GM19463 (cell line): ENCODE results near the gene ANGPTL5.
A peak's percentile ranks its signal among the peaks of the same experiment; 100 is the strongest.
"Not testable (repeated sequence)": the region's sequence is repeated elsewhere in the genome, so short reads cannot be mapped to it uniquely, and the experiment has no call there.

Source experiments
- ATAC-seq: cut with Tn5 transposase; IDR thresholded peaks from one replicate; pipeline ENCODE4 v1.9.1; 2021; ENCODE audit warnings: mild to moderate bottlenecking, moderate library complexity; ENCODE audit not compliant: unreplicated experiment

Gene ANGPTL5

GRCh38 chr11:101889767-101890166 lies 26.6 kb downstream of the ANGPTL5 start:
- no peak for ATAC-seq

GRCh38 chr11:101885631-101886030 lies 30.7 kb downstream of the ANGPTL5 start:
- no peak for ATAC-seq

GRCh38 chr11:101881586-101881985 lies 34.7 kb downstream of the ANGPTL5 start:
- no peak for ATAC-seq

- no peak for ATAC-seq
Measured at GRCh38 chr11:101880222-101880621, 36.1 kb downstream of the ANGPTL5 start.

- no peak for ATAC-seq
Measured at GRCh38 chr11:101872171-101872882, 44.0 kb downstream of the ANGPTL5 start.

GRCh38 chr11:101870510-101870909 lies 45.8 kb downstream of the ANGPTL5 start:
- ATAC-seq, result no peak

GRCh38 chr11:101867951-101868350 lies 48.4 kb downstream of the ANGPTL5 start:
- ATAC-seq, result no peak

- no peak for ATAC-seq
Measured at GRCh38 chr11:101866619-101867491, 49.5 kb downstream of the ANGPTL5 start.

- ATAC-seq, result no peak
Measured at GRCh38 chr11:101864098-101864497, 52.2 kb downstream of the ANGPTL5 start.

GRCh38 chr11:101863361-101863760 lies 53.0 kb downstream of the ANGPTL5 start:
- no peak for ATAC-seq

GRCh38 chr11:101862391-101863233 lies 53.7 kb downstream of the ANGPTL5 start:
- ATAC-seq, result no peak

GRCh38 chr11:101860696-101861427 lies 55.5 kb downstream of the ANGPTL5 start:
- ATAC-seq, result peak; percentile 87

GRCh38 chr11:101852260-101852659 lies 64.1 kb downstream of the ANGPTL5 start:
- not testable (repeated sequence) for ATAC-seq

- ATAC-seq, result no peak
Measured at GRCh38 chr11:101848262-101848661, 68.1 kb downstream of the ANGPTL5 start.

GRCh38 chr11:101844608-101845007 lies 71.7 kb downstream of the ANGPTL5 start:
- no peak for ATAC-seq

- ATAC-seq, result no peak
Measured at GRCh38 chr11:101840704-101841103, 75.6 kb downstream of the ANGPTL5 start.
